HepG2 (cell line): ENCODE measurements around the gene ANGPTL5. TPM values are rescaled to one million over a fixed set of nuclear protein-coding genes. Genes with fewer than 3 reads are reported as not detected.
A peak's percentile ranks its signal among the peaks of the same experiment; 100 is the strongest.

Source experiments
- ASH2L ChIP-seq: fragments of 300-600, 200-600 bp; sonication (generic); IDR thresholded peaks from 2 replicates; pipeline ENCODE4 v1.7.0; 2017; ENCODE audit warnings: low read depth, mild to moderate bottlenecking, moderate library complexity, mixed read lengths, low read length; ENCODE audit not compliant: insufficient read length
- ESRRA ChIP-seq: sonication (generic); formaldehyde crosslinking; IDR thresholded peaks from 2 replicates; pipeline ENCODE4 v1.5.1; 2020; ENCODE audit warnings: mild to moderate bottlenecking, low read depth, missing genetic modification reagents
- HINFP ChIP-seq: sonication (generic); formaldehyde crosslinking; IDR thresholded peaks from 2 replicates; pipeline ENCODE4 v1.4.0; 2020; ENCODE audit warnings: low read depth, mild to moderate bottlenecking, missing genetic modification reagents
- HNRNPUL1 ChIP-seq: fragments of 200-400 bp; formaldehyde crosslinking; IDR thresholded peaks from 2 replicates; pipeline ENCODE4 v1.6.1; 2017; ENCODE audit warnings: low read depth, mild to moderate bottlenecking, low read length, moderate library complexity
- ISX ChIP-seq: sonication (generic); formaldehyde crosslinking; conservative IDR thresholded peaks from 2 replicates; pipeline ENCODE4 v1.5.0; 2020; ENCODE audit warnings: missing genetic modification reagents
- KAT2B ChIP-seq: fragments of 150-350 bp; IDR thresholded peaks from 2 replicates; pipeline ENCODE4 v1.6.1; 2014; ENCODE audit warnings: low read depth, low read length, borderline replicate concordance
- KDM6A ChIP-seq: IDR thresholded peaks from 2 replicates; pipeline ENCODE4 v1.6.1; 2016; ENCODE audit warnings: low read depth
- KMT2B ChIP-seq: IDR thresholded peaks from 2 replicates; pipeline ENCODE4 v1.6.1; 2016; ENCODE audit warnings: missing genetic modification reagents, missing compliant biosample characterization
- MXD4 ChIP-seq: IDR thresholded peaks from 2 replicates; pipeline ENCODE4 v1.6.1; 2016; ENCODE audit warnings: mild to moderate bottlenecking, missing biosample characterization, missing genetic modification reagents
- NCOA1 ChIP-seq: sonication (generic); formaldehyde crosslinking; IDR thresholded peaks from 2 replicates; pipeline ENCODE4 v1.9.0; 2021; ENCODE audit warnings: missing genetic modification reagents
- PBX3 ChIP-seq: sonication (generic); formaldehyde crosslinking; IDR thresholded peaks from 2 replicates; pipeline ENCODE4 v1.8.1; 2023; ENCODE audit warnings: missing genetic modification reagents, inconsistent platforms, borderline replicate concordance
- PHF5A ChIP-seq: IDR thresholded peaks from one replicate; pipeline ENCODE4 v1.6.1; 2018; ENCODE audit warnings: low read depth, missing genetic modification reagents; ENCODE audit not compliant: unreplicated experiment
- PTBP1 ChIP-seq: fragments of 200-400 bp; formaldehyde crosslinking; IDR thresholded peaks from 2 replicates; pipeline ENCODE4 v1.6.1; 2018; ENCODE audit warnings: low read length, low read depth; ENCODE audit not compliant: poor library complexity, severe bottlenecking
- REST ChIP-seq, 2 experiments: IDR thresholded peaks; 2 replicates each; pipeline ENCODE4 v1.6.1; 2011 to 2012; ENCODE audit warnings: low read length in 2 of 2, borderline replicate concordance in 1 of 2, low read depth in 1 of 2, mild to moderate bottlenecking in 1 of 2, moderate library complexity in 1 of 2
- SCMH1 ChIP-seq: sonication (generic); formaldehyde crosslinking; IDR thresholded peaks from 2 replicates; pipeline ENCODE4 v1.9.0; 2021; ENCODE audit warnings: missing genetic modification reagents, mild to moderate bottlenecking, borderline replicate concordance
- SP5 ChIP-seq: IDR thresholded peaks from 2 replicates; pipeline ENCODE4 v1.6.1; 2016; ENCODE audit warnings: low read depth, borderline replicate concordance
- TBX2 ChIP-seq: sonication (generic); formaldehyde crosslinking; IDR thresholded peaks from 2 replicates; pipeline ENCODE4 v1.5.0; 2020; ENCODE audit warnings: missing genetic modification reagents, mild to moderate bottlenecking, borderline replicate concordance
- TBX3 ChIP-seq: fragments of 450-650 bp; IDR thresholded peaks from 2 replicates; pipeline ENCODE4 v1.6.1; 2017; ENCODE audit warnings: antibody characterized with exemption, mild to moderate bottlenecking, inconsistent platforms, borderline replicate concordance
- THYN1 ChIP-seq: sonication (generic); formaldehyde crosslinking; IDR thresholded peaks from 2 replicates; pipeline ENCODE4 v1.8.1; 2023; ENCODE audit warnings: low read depth, mild to moderate bottlenecking, moderate library complexity, missing genetic modification reagents, borderline replicate concordance
- ZMYM4 ChIP-seq: sonication (generic); formaldehyde crosslinking; IDR thresholded peaks from 2 replicates; pipeline ENCODE4 v1.8.1; 2023; ENCODE audit warnings: mild to moderate bottlenecking, missing genetic modification reagents
- ZNF644 ChIP-seq: IDR thresholded peaks from 2 replicates; pipeline ENCODE4 v1.6.1; 2016; ENCODE audit warnings: low read depth
- ZSCAN9 ChIP-seq: IDR thresholded peaks from 2 replicates; pipeline ENCODE4 v1.6.1; 2016; ENCODE audit warnings: borderline replicate concordance
- polyA plus RNA-seq, 8 experiments: library from polyadenylated mRNA; depleted of rRNA in 3 of 8; stranded (reverse) in 7 of 8; unstranded in 1 of 8; fragments of >200 nt; fragmentation: Illumina TruSeq in 4 of 8; extraction: Trizol in 4 of 8; gene quantifications; 2 replicates each; pipeline versions ENCODE4 v1.2.1 to v1.2.3, GENCODE V29; 2011 to 2016; ENCODE audit warnings: low read depth in 4 of 8, missing spikeins in 1 of 8, mixed read lengths in 1 of 8; ENCODE audit not compliant: insufficient read depth in 1 of 8
- total RNA-seq, 5 experiments: library from RNA; depleted of rRNA; stranded (reverse); fragments of >200 nt; fragmentation: Illumina TruSeq; extraction: Trizol; gene quantifications; 2 replicates each; pipeline ENCODE4 v1.2.3, GENCODE V29; 2016; ENCODE audit warnings: low read depth in 1 of 5

ANGPTL5 gene
- total and polyA plus RNA-seq, 2 of the 13 experiments (the other 11 are each of a cell fraction or from before 2014, with no cell fraction given) = not detected

GRCh38 chr11:101866619-101867491 is 49.5 kb downstream of the ANGPTL5 start (continued):
- TF ChIP-seq HNRNPUL1 (0 out of 2 replicates have a peak, but pooled peaks have one; percentile 62), PTBP1 (no peak), ZMYM4 (peak; percentile 71; the same call in 1 of the 2 replicates), TBX3 (peak; percentile 69; the same call in 1 of the 2 replicates), TBX2 (CRISPR knock-in tag) (peak; percentile 82), NCOA1 (CRISPR knock-in tag) (0 out of 2 replicates have a peak, but pooled peaks have one; percentile 59), ASH2L (peak; percentile 31), HINFP (no peak), PHF5A (peak; percentile 49), ESRRA (CRISPR knock-in tag) (peak; percentile 31; the same call in 1 of the 2 replicates), ZSCAN9 (CRISPR knock-in tag) (0 out of 2 replicates have a peak, but pooled peaks have one; percentile 42), KDM6A (CRISPR knock-in tag) (0 out of 2 replicates have a peak, but pooled peaks have one; percentile 37), SP5 (no peak), KMT2B (CRISPR knock-in tag) (no peak), ZNF644 (CRISPR knock-in tag) (peak; percentile 58), REST (IDR thresholded peaks at IDR 0.05; ENCODE audit: borderline replicate concordance in 1 of 2, low read depth in 1 of 2, low read length in 2 of 2) (0 out of 4 replicates have a peak, but pooled peaks of 1 of the 2 experiments have one; percentile 17), SCMH1 (CRISPR knock-in tag) (no peak), MXD4 (CRISPR knock-in tag) (no peak), KAT2B (no peak), PBX3 (no peak), ISX (CRISPR knock-in tag) (no peak), THYN1 (no peak)
